ENCODE measurements around the gene ZNF496. TPM values are rescaled to one million over a fixed set of nuclear protein-coding genes. Genes with fewer than 3 reads are reported as not detected.
"Not testable (repeated sequence)": the region's sequence is repeated elsewhere in the genome, so short reads cannot be mapped to it uniquely, and the experiment has no call there.

The ZNF496 gene
- total RNA-seq, 1 experiment from 2014 or later, result 66.5 TPM

GRCh38 chr1:247290576-247290975, 41.1 kb downstream of the ZNF496 start:
- no peak overlapping the region for H3K14ac ChIP-seq (ENCODE audit: insufficient read depth, low read length)
- no peak overlapping the region for H3K4me2 ChIP-seq (ENCODE audit: insufficient read depth, insufficient read length, low read length)
- no peaks in the 10 kb centered on the region for H3K79me1 ChIP-seq (ENCODE audit: insufficient read depth, low read depth, low read length, poor library complexity, severe bottlenecking)
- no peak overlapping the region for H3K4me3 Mint-ChIP-seq
- no peaks in the 10 kb centered on the region for H3K27me3 ChIP-seq (ENCODE audit: insufficient read depth, low read length)
- peaks cover 3 to 15% of the 10 kb centered on the region in 2 experiments; a peak in 4 of 5 replicates for H3K9me3 Mint-ChIP-seq
- H3K56ac ChIP-seq (ENCODE audit: insufficient read length, low read depth, low read length), result no peak overlapping the region
- no CpG with 5 or more reads among the region's 20 CpGs for WGBS (ENCODE audit: extremely low coverage, insufficient read length, low lambda C conversion rate)
- no peak overlapping the region for H3K18ac ChIP-seq (ENCODE audit: insufficient read length, low read depth, low read length)
- no peak overlapping the region for H2AFZ ChIP-seq (ENCODE audit: low read length)
- TF ChIP-seq CTCF (conservative IDR thresholded peaks at IDR 0.05), result no peak
- H2BK20ac ChIP-seq (ENCODE audit: low read depth, low read length, poor library complexity, severe bottlenecking), result no peak overlapping the region
- H2BK120ac ChIP-seq (ENCODE audit: low read depth, low read length, poor library complexity, severe bottlenecking), result no peak overlapping the region
- no peak overlapping the region for H2BK12ac ChIP-seq (ENCODE audit: insufficient read length, low read depth, low read length)
- H2BK5ac ChIP-seq (ENCODE audit: insufficient read length, low read length), result no peak overlapping the region
- peaks cover 46 to 52% of the 10 kb centered on the region in 2 experiments for H3K4me1 Mint-ChIP-seq
- H3K23me2 ChIP-seq (ENCODE audit: insufficient read length, low read depth, low read length, poor library complexity, severe bottlenecking), result no peaks in the 10 kb centered on the region
- peaks cover 7 to 16% (median 11%) of the 10 kb centered on the region in 3 experiments for H3K36me3 Mint-ChIP-seq (ENCODE audit: insufficient read depth in 1 of 3, low read depth in 3 of 3)
- H3K27me3 Mint-ChIP-seq (ENCODE audit: low read depth), result peaks cover 5% of the 10 kb centered on the region
- DNase-seq, result no peak
- H3K9ac ChIP-seq (ENCODE audit: extremely low read depth, insufficient read length, low read length), result no peak overlapping the region
- no peaks in the 10 kb centered on the region for H4K20me1 ChIP-seq (ENCODE audit: control insufficient read depth, insufficient read depth, insufficient read length)
- no peak overlapping the region for H3K27ac ChIP-seq (ENCODE audit: insufficient read length, low read depth, low read length)
- H3K23ac ChIP-seq (ENCODE audit: insufficient read length, low read depth, low read length), result no peak overlapping the region
- no peak overlapping the region for H4K91ac ChIP-seq (ENCODE audit: insufficient read length, low read depth, low read length)
- no peak overlapping the region for H3T11ph ChIP-seq (ENCODE audit: low read length)
- no peak overlapping the region for H2BK15ac ChIP-seq (ENCODE audit: low read depth, low read length)
- H3K9me3 ChIP-seq (ENCODE audit: control insufficient read depth, low read depth, low read length), result no peaks in the 10 kb centered on the region
- H2AK5ac ChIP-seq (ENCODE audit: insufficient read length, low read length), result no peak overlapping the region
- peaks cover 18% of the 10 kb centered on the region; the same call in 1 of the 2 replicates for H3K4me1 ChIP-seq (ENCODE audit: insufficient read depth, low read length)
- H4K8ac ChIP-seq (replicated peaks; ENCODE audit: insufficient read length, low read depth, low read length), result no peak overlapping the region
- no peak overlapping the region for H4K5ac ChIP-seq (ENCODE audit: insufficient read length, low read depth, low read length)
- H3K4ac ChIP-seq (ENCODE audit: low read depth, low read length), result no peak overlapping the region
- H3K79me2 ChIP-seq (ENCODE audit: insufficient read depth, low read length), result no peaks in the 10 kb centered on the region
- no peak overlapping the region for H3K27ac Mint-ChIP-seq

GRCh38 chr1:247289274-247289892, 42.3 kb downstream of the ZNF496 start:
- not testable (repeated sequence) for H3K79me2 ChIP-seq (ENCODE audit: insufficient read depth, low read length); H4K5ac ChIP-seq (ENCODE audit: insufficient read length, low read depth, low read length); H3K27ac ChIP-seq (ENCODE audit: insufficient read length, low read depth, low read length); H3K9me3 ChIP-seq (ENCODE audit: control insufficient read depth, low read depth, low read length); H3K4me2 ChIP-seq (ENCODE audit: insufficient read depth, insufficient read length, low read length); H2BK15ac ChIP-seq (ENCODE audit: low read depth, low read length); H4K91ac ChIP-seq (ENCODE audit: insufficient read length, low read depth, low read length); H3K4ac ChIP-seq (ENCODE audit: low read depth, low read length); H2AFZ ChIP-seq (ENCODE audit: low read length); H2BK5ac ChIP-seq (ENCODE audit: insufficient read length, low read length); H3T11ph ChIP-seq (ENCODE audit: low read length); H2BK120ac ChIP-seq (ENCODE audit: low read depth, low read length, poor library complexity, severe bottlenecking); H3K27me3 Mint-ChIP-seq (ENCODE audit: low read depth); H3K18ac ChIP-seq (ENCODE audit: insufficient read length, low read depth, low read length); H3K14ac ChIP-seq (ENCODE audit: insufficient read depth, low read length); H3K23me2 ChIP-seq (ENCODE audit: insufficient read length, low read depth, low read length, poor library complexity, severe bottlenecking); H3K79me1 ChIP-seq (ENCODE audit: insufficient read depth, low read depth, low read length, poor library complexity, severe bottlenecking); H3K4me3 Mint-ChIP-seq; H3K9ac ChIP-seq (ENCODE audit: extremely low read depth, insufficient read length, low read length); DNase-seq; H3K56ac ChIP-seq (ENCODE audit: insufficient read length, low read depth, low read length); H4K20me1 ChIP-seq (ENCODE audit: control insufficient read depth, insufficient read depth, insufficient read length); H2BK12ac ChIP-seq (ENCODE audit: insufficient read length, low read depth, low read length); H4K8ac ChIP-seq (replicated peaks; ENCODE audit: insufficient read length, low read depth, low read length); H2AK5ac ChIP-seq (ENCODE audit: insufficient read length, low read length); H3K27me3 ChIP-seq (ENCODE audit: insufficient read depth, low read length); H3K23ac ChIP-seq (ENCODE audit: insufficient read length, low read depth, low read length); H2BK20ac ChIP-seq (ENCODE audit: low read depth, low read length, poor library complexity, severe bottlenecking)
- WGBS (ENCODE audit: extremely low coverage, insufficient read length, low lambda C conversion rate), result no CpG with 5 or more reads among the region's 19 CpGs
- peaks cover 13% of the 10 kb centered on the region; the same call in 1 of the 2 replicates for H3K4me1 ChIP-seq (ENCODE audit: insufficient read depth, low read length)
- Mint-ChIP-seq H3K9me3 (peaks cover 3 to 15% of the 10 kb centered on the region in 2 experiments; a peak in 4 of 5 replicates), H3K36me3 (ENCODE audit: insufficient read depth in 1 of 3, low read depth in 3 of 3) (peaks cover 7 to 16% (median 11%) of the 10 kb centered on the region in 3 experiments), H3K4me1 (peaks cover 34 to 40% of the 10 kb centered on the region in 2 experiments), H3K27ac (0 out of 7 replicates have a peak overlapping the region, but pooled peaks of 1 of the 3 experiments have one; percentile 6)

All from H9 (cell line).